Kidney epithelial cell (primary cell): ENCODE data around the gene GCSH. TPM values are rescaled to one million over a fixed set of nuclear protein-coding genes. Genes with fewer than 3 reads are reported as not detected.

Experiments
- DNase-seq: peaks from one replicate; pipeline ENCODE4 v3.0.0-alpha.2; 2010; ENCODE audit warnings: low read depth
- H3K27me3 ChIP-seq: 2 replicates; pipeline ENCODE4 v1.6.0; 2011; ENCODE audit warnings: low read length; ENCODE audit not compliant: control insufficient read depth, insufficient read depth
- H3K36me3 ChIP-seq: 2 replicates; pipeline ENCODE4 v1.5.1; 2011; ENCODE audit warnings: low read length; ENCODE audit not compliant: control insufficient read depth, insufficient read depth
- H3K4me3 ChIP-seq: 2 replicates; pipeline ENCODE4 v1.5.1; 2011; ENCODE audit warnings: low read depth, mild to moderate bottlenecking, control low read depth, low read length
- total RNA-seq: library from RNA; depleted of rRNA; stranded (reverse); fragments of >200 nt; gene quantifications from 2 replicates; pipeline ENCODE4 v1.2.3, GENCODE V29; 2015
- TF ChIP-seq, protein P1 (sequence below): IDR thresholded peaks from 2 replicates; pipeline ENCODE4 v1.5.1; 2011; ENCODE audit warnings: mild to moderate bottlenecking, moderate library complexity, low read length, control low read depth, inconsistent platforms; ENCODE audit not compliant: insufficient read depth, poor library complexity, severe bottlenecking

GCSH gene
- total RNA-seq, 1 donor from 2014 or later = 34.0 TPM

DNA sequence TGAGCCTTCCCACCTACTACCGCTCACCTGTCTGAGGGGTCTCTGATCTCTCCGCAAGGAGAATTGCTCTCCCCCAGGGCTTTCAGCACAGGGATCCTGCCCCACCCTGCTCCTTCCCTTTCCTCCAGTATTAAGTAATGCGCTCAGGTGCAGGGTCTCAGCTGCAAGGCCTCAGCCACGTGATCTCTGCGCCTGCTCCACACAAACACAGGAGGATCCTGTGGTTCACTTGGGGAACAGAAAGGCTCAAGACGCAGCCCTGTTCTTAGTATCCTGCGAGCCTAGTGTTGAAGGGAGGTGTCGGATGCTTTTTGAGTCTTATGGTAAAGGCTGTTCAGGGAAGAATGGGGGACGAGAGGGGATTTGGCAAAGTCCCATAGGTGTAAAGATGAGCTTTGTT lies 41.6 kb upstream of the GCSH start:
- TF ChIP-seq, protein P1, sequence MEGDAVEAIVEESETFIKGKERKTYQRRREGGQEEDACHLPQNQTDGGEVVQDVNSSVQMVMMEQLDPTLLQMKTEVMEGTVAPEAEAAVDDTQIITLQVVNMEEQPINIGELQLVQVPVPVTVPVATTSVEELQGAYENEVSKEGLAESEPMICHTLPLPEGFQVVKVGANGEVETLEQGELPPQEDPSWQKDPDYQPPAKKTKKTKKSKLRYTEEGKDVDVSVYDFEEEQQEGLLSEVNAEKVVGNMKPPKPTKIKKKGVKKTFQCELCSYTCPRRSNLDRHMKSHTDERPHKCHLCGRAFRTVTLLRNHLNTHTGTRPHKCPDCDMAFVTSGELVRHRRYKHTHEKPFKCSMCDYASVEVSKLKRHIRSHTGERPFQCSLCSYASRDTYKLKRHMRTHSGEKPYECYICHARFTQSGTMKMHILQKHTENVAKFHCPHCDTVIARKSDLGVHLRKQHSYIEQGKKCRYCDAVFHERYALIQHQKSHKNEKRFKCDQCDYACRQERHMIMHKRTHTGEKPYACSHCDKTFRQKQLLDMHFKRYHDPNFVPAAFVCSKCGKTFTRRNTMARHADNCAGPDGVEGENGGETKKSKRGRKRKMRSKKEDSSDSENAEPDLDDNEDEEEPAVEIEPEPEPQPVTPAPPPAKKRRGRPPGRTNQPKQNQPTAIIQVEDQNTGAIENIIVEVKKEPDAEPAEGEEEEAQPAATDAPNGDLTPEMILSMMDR = no peak
- Histone ChIP-seq H3K27me3 (peaks cover 2% of the 10 kb centered on the region), H3K36me3 (no peaks in the 10 kb centered on the region), H3K4me3 (no peak overlapping the region)
- DNase-seq = no peak

DNA sequence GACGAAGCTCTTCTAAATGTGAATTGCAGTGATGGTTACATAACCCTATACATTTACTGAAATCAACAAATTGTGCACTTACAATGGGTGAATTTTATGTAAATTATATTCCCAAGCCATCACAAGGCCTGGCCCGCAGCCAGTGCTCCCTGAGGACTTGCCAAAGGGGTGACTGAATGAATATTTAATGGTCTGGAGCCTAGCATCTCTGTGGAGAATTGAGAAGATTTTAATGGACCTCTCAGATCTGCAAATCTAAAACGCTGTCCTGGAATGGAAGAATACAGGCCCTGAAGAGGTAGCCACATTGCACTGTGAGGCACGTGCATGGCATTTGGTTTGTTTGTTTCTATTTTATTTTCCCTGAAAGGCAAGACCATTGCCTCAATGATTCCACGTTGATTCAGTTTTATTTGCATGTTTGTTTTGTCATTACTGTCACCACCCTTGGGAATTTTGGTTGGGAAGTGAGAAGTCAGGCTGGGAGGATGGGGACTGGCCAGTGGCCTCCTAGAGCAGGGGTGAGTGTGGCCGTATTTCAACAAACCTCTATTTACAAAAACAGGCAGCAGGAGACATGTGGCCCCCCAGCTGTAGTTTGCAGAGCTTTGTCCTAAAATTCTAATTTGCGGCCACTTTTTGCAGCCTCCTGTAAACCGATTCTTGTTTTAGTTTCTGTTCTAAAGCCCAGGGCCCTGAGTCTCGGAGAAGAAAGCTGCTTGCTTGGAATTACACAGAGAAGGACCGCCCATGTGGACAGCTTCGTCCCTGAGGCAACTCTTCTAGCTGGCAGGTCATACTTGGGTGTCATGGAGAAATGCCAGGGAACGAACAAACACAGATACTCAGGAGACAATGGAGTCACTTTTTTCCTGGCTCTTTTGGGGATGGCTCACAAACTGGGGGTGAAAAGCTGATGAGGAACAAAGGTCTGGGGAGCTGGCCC lies 40.5 kb upstream of the GCSH start:
- DNase-seq = no peak
- peaks cover 2% of the 10 kb centered on the region for H3K27me3 ChIP-seq
- H3K36me3 ChIP-seq = no peaks in the 10 kb centered on the region
- TF ChIP-seq, protein P1 = no peak
- H3K4me3 ChIP-seq = no peak overlapping the region

DNA sequence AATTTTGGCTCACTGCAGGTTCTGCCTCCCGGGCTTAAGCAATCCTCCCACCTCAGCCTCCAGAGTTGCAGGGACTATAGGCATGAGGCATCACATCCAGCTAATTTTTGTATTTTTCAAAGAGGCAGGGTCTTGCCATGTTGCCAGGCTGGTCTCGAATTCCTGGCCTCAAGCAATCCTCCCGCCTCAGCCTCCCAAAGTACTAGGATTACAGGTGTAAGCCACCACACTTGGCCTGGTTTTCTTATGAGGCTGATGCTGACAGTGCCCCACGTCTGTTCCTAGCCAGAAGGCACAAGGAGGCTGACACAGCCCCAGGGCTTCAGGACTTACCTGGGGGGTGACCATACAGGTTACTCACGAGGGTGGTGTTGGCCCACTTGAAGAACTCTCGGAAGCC lies 33.9 kb upstream of the GCSH start:
- no peak overlapping the region for H3K4me3 ChIP-seq
- no peaks in the 10 kb centered on the region for H3K36me3 ChIP-seq
- TF ChIP-seq, protein P1 = no peak
- DNase-seq = no peak
- peaks cover 4% of the 10 kb centered on the region for H3K27me3 ChIP-seq

DNA sequence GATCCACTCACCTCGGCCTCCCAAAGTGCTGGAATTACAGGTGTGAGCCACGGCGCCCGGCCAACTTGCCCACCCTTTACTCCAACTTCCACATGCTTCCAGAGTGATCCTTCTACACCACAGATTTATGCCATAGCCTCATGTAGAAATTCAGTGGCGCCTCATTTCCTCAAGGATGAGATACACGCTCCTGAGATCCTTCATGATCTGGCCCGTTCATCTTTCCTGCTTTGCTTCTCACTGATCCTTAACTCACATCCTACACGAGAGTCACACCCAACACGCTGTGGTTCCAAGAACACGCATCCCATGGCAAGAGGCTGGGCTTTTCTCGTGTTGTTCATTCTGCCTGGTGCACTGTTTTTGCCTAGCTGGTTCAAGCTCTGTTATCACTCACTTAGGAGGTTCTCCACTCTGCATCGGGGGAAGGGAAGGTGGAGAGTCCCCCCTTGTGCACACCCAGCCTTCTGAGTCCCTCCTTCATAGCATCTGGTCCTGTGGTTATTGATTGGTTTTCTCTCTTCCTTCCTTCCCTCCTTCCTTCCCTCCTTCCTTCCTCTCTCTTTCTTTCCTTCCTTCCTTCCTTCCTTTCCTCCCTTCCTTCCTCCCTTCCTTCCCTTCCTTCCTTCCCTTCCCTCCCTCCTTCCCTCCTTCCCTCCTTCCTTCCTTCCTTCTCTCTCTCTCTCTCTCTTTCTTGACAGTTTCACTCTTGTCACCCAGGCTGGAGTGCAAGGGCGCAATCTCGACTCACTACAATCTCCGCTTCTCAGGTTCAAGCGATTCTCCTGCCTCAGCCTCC lies 32.7 kb upstream of the GCSH start:
- no peak for DNase-seq
- no peaks in the 10 kb centered on the region for H3K36me3 ChIP-seq
- peaks cover 4% of the 10 kb centered on the region for H3K27me3 ChIP-seq
- TF ChIP-seq, protein P1 = no peak
- H3K4me3 ChIP-seq = no peak overlapping the region

DNA sequence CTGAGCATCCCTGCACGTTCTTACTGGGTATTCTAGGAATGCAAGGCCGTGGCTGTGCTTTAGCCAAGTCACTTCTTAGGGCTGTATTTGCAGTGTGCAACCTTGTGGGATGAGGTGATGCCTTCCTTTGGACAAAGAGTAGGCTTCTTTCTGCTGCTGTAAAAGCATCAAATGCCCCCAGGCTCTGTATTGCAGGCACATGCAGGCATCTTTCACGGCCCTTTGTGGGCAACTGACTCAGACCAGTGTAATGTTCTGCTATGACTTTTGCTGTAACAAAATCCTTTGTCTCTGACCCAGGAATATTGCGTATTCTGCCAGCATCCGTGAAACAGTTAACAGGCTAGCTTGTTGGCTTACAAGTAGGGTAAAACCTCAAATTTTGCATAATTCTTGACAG lies 30.9 kb upstream of the GCSH start:
- TF ChIP-seq, protein P1 = no peak
- Histone ChIP-seq H3K4me3 (no peak overlapping the region), H3K27me3 (peaks cover 2% of the 10 kb centered on the region), H3K36me3 (no peaks in the 10 kb centered on the region)
- no peak for DNase-seq
